GM21786 (cell line): ENCODE data around the gene TSKU.

Experiments used
- ATAC-seq: cut with Tn5 transposase; IDR thresholded peaks from one replicate; pipeline ENCODE4 v1.9.1; 2021; ENCODE audit not compliant: unreplicated experiment

TSKU gene

GRCh38 chr11:76844511-76844910 is 61.4 kb downstream of the TSKU start:
- no peak for ATAC-seq

GRCh38 chr11:76845069-76845468 is 61.9 kb downstream of the TSKU start:
- ATAC-seq, result no peak

GRCh38 chr11:76846441-76846840 is 63.3 kb downstream of the TSKU start:
- no peak for ATAC-seq
